Frontal cortex (tissue), 4 donors: ENCODE measurements around the gene CRADD. TPM values are rescaled to one million over a fixed set of nuclear protein-coding genes. Genes with fewer than 3 reads are reported as not detected.
"Not testable (repeated sequence)": the region's sequence is repeated elsewhere in the genome, so short reads cannot be mapped to it uniquely, and the experiment has no call there.

Experiments
- DNase-seq, 2 donors: peaks; one replicate each; pipeline ENCODE4 v3.0.0; 2012; ENCODE audit warnings: low spot score in 2 of 2
- FAIRE-seq: peaks from 2 replicates; lab custom pipeline; 2012; peaks lifted over from hg19 to GRCh38; lab: Jason Lieb, UNC
- total RNA-seq: library from RNA; depleted of rRNA; stranded (reverse); fragments of >200 nt; gene quantifications from one replicate; pipeline ENCODE4 v1.2.3, GENCODE V29; 2014
- donor health status: control.
- donor health status: control.
- donor health status: control.

CRADD gene
- total RNA-seq, 1 donor from 2014 or later: 9.8 TPM

DNA sequence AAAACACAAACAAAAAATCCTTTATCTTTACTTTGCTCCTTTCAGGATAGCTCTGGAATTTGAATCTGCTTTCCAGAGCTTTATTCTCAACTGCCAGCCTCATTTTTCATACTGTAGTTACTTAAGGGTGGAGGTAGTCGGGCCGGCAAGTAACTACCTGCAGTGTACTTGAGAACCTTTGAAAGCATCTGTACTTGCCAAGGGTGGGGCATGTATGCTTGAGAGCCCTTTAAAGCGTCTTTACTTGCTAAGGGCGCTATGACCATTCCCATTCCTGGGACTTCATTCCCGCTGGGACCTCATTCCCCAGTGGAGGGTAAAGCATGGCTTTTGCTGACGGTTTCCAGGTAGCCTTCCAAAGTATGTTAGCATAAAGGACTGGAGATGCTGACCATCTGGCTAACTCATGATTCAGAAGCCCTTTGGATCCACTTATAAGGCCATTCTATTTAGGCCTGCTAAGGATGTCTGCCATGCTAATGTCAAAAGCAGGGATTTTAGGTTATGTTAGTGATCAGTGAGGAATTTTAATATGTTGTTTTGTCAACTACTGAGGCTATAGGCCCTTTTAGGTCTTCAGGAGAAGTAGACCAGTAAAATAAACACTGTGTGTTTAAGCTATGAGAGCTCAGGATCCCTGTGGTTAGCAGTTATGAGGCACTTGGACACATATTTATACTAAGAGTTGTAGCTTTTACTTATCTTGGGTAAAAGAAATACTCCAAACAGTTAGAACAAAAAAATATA lies 74.9 kb downstream of the CRADD start:
- DNase-seq (no peak), FAIRE-seq (no peak)

DNA sequence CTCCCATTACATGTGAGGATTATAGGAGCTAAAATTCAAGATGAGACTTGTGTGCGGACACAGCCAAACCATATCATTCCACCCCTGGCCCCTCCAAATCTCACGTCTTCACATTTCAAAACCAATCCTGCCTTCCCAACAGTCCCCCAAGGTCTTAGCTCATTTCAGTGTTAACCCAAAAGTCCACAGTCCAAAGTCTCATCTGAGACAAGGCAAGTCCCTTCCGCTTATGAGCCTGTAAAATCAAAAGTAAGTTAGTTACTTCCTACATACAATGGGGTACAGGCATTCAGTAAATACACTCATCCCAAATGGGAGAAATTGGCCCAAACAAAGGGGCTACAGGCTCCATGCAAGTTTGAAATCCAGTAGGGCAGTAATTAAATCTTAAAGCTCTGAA lies 76.1 kb downstream of the CRADD start:
- FAIRE-seq: no peak
- no peak for DNase-seq

DNA sequence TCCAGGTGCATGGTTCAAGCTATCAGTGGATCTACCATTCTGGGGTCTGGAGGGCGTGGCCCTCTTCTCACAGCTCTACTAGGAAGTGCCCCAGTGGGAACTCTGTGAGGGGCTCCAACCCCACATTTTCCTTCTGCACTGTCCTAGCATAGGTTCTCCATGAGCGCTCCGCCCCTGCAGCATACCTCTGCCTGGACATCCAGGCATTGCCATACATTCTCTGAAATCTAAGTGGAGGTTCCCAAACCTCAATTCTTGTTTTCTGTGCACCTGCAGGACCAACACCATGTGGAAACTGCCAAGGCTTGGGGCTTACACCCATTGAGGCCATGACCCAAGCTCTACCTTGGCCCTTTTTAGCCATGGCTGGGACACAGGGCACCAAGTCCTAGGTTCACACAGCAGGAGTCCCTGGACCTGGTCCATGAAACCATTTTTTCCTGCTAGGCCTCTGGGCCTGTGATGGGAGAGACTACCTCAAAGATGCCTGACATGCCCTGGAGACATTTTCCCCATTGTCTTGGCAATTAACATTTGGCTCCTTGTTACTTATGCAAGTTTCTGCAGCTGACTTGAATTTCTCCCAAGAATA lies 76.8 kb downstream of the CRADD start:
- FAIRE-seq (no peak), DNase-seq (no peak)

DNA sequence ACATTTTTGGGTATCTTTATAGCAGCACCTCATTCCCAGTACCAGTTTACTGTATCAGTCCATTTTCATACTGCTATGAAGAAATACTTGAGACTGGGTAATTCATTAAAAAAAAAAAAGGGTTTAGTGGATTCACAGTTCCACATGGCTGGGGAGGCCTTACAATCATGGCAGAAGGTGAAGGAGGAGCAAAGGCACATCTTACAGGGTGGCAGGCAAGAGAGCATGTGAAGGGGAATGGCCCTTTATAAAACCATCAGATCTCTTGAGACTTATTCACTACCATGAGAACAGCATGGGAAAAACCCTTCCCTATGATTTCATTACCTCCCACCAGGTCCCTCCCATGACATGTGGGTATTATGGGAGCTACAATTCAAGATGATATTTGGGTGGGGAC lies 77.7 kb downstream of the CRADD start:
- not testable (repeated sequence) for DNase-seq, FAIRE-seq

DNA sequence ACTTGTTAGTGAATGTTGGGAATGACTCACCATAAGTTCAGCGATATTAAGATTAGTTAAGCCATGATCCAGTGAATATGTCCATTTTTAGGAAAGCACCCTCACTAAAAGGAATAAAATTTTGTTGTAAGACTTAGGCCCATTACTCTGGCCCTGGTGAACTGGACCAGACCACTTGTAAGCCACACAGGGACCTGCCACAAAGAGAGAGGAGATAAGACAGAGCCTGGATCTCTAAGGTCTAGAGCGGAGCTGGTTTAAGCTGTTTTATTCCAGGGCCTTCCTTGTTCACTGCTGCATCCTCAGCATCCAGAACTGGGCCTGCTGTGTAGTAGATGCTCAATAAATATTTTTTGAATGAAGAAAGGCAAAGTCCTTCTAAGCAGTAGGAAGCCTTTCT lies 79.1 kb downstream of the CRADD start:
- FAIRE-seq: no peak

DNA sequence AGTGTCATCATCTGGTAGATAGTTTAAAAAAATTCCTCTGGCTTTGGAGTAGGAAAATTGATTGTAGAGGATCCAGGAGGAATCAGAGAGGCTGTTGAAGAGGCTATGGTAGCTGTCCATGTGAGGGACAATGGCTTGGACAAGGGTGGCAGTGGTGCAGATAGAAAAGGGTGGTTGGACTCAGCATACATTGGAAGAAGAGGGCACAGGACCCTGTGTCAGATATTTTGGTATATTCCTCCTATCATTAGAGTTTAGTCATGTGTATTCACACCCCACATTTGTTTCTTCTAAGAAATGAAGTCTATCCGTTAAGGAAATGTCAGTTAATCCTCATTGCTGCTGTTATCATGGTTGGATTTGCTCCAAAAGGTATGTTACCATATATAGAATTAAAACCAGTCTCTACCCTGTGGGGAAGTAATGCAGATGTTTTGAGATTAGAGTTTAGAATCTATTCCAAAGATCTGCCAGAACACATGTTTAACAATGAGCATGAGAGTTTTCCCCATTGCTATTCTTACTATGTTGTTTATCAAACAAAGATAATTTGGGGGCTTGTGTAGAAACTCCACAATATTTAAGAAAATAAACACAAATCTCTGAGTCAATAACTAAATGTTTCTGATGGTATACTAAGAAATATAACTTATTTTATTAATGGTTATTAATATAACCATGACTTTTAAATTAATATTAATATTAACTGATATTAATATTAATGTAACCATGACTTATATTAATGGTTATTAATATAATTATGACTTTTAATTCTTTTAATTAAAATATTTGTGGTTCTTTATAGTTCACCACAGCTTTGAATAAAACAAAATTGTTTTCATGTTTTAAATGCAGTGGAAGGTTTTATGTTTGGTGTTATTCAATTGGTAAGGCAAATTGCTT lies 80.9 kb downstream of the CRADD start:
- FAIRE-seq: peak; percentile 86
- no peak for DNase-seq

More for the DNA sequence above, 79.1 kb downstream of the CRADD start:
- DNase-seq: no peak

DNA sequence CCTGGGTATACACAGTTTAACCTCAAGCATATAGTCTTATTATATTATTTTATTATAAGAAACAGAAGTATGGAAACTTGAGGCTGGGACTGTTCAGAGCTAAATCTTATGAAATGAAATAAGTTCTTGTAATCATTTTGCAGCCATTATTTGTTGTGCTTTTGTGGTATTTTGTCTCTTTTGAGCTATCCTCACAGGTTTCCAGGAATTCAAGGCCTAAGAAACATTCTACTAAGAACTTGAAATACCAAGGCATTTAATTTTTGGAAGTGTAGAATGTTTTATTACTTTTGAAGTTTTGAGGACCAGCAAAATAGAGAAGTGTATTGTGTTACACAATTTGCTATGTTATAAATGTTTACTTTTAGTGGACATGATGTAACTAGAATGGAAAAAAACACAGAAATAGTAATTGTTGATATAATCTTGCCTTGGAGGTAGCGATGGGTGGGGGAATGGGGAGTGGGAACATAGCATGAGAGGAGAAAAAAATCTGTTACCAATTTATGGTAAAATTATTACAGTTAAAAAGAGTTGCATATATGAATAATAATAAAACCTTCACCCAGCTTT lies 81.7 kb downstream of the CRADD start:
- no peak for FAIRE-seq
- no peak for DNase-seq

DNA sequence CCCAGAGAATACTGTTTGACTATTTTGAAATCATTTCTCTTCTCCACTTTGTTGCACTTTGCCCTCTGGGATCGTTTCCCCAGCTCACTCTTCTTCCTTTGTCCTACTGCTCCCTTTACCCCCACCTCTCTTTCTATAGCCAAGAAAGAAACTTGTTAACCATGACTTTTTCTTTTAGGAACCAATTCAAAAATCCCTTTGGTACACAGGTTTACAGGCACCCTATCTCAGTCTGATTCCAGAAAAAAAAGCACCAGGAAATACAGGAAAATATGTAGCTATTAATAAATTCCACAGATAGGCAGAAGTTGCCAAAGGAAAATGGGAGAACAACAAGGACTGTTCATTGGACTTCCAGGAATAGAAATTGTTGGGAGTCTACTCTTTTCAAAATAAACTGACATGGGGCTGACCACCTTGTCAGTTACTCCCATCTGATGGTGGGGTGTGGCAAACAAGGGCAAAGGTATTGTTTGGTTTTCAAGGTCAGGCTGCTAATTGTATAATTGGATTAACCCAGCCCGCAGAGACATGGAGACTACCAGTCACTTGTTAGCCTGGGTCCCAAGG lies 82.4 kb downstream of the CRADD start:
- DNase-seq (no peak), FAIRE-seq (no peak)

DNA sequence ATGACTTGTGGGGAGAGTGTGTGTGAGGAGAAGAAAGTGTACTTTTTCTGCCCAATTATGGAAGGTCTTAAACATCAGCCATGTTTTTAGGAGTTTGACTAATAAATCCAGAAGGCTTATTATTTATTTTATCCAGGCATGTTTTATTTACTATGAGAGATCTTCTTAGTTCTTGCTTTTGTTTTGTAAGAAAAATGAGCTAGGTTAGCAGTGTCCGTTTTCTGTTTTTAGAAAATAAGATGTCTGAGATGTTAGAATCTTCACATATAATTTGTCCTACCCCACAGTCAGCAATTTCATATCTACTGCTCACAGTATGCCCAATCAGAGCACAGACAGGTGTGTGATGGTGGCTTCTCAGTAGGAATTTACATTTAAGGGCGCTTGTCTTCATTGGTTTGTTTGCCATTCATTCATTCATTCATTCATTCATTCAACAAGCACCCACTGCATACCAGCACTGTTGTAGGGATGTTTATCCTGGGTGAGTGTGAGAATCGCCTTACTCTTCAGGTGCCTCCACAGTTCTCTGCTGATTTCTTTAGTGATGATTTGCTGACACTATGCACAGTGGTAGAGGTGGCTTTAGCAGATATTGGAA lies 83.2 kb downstream of the CRADD start:
- DNase-seq (no peak), FAIRE-seq (no peak)

DNA sequence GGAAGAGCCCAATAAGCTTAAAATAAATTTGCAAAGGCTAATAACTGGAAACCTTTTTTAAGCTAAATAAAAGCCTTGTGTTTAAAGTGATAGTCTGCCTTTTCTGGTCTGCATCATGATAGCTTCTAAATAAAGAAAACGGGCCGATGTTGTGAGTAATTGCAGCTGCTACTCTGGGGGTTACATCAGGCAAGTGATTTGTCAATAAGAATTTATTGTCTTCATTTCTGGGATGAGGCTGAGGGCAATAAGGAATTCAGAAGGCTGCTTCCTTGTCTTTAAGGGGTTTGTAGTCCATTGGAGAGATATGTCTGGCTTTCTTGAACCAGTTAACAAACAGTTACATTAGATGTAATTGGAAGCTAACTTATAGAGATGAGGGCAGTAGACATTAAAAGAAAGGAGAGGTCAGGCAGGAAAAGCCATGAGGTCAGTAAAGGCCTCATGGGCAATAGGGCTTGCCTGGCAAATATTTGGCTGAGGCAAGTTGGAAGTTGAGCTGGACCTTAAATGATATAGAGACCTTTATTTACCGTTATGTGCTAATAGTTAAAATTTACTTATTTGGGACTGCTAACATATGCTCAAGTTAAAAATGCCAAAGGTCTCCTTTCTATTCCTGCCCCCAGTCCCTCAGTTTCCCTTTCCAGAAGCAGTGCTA lies 85.0 kb downstream of the CRADD start:
- FAIRE-seq (no peak), DNase-seq (no peak)

DNA sequence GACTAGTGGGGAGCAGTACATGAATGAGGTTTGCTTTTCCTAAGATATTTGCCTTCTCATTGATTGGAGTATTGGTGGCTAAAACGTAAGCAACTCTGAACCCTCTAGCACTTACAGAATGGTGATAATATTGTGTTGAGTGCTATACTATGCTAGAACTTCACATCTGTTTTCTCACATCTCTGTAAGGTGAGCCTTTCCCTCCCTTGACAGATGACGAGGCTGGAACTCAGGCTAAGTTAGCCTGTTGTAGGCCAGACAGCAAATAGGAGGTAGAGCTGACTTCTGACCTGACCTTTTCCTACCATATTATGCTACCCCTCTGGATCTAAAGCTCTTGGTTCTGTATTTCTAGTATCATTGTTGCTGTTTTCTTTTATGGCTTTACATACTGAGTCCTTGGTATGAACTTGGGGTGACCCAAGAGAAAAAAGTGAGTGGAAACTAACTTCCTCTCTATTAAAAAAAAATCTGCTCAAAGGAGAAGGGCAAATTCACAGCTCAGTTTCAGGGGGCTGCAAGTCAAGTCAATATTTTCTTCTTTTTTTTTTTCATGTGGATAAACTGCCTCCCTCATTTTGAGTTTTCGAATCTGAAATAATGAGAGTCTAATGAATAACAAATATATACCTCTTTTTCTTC lies 85.9 kb downstream of the CRADD start:
- no peak for FAIRE-seq
- no peak for DNase-seq

DNA sequence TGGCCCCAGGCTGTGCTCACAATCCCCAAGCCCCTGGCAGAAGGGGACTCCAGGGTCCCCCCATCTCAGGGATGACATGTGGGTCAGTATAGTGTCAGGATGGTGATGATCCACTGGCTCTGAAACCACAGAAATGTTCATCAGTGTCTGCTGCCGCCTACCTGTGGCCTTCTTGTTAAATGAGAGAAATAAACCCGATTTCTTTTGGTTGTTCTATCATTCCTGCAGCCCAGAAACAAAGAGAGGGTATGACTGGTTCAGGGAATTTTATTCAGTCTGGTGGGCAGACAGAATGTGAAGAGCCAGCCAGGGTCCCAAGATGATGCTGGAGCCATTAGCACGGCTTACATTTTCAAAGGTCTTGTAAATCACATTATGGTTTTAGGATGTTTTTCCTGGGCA lies 86.6 kb downstream of the CRADD start:
- FAIRE-seq (no peak), DNase-seq (no peak)

DNA sequence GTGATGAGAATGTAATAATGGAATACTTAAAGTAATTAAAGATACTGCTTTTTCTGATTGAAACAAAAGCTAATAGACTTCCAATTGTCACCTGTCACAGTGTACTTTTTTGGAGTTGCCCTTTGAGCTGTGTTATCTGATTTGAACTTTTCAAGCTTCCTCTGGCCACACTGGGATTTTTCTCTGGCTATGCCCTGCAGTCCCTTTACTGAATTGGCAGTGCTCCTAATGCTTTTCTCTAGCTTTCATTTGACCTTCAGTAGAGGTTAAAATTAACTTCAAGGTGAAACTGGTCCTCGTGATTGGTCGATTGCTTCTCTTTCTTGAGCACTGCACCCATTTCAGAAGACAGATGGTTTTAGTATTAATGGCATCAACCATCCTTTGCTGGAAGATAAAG lies 89.2 kb downstream of the CRADD start:
- FAIRE-seq (no peak), DNase-seq (no peak)

DNA sequence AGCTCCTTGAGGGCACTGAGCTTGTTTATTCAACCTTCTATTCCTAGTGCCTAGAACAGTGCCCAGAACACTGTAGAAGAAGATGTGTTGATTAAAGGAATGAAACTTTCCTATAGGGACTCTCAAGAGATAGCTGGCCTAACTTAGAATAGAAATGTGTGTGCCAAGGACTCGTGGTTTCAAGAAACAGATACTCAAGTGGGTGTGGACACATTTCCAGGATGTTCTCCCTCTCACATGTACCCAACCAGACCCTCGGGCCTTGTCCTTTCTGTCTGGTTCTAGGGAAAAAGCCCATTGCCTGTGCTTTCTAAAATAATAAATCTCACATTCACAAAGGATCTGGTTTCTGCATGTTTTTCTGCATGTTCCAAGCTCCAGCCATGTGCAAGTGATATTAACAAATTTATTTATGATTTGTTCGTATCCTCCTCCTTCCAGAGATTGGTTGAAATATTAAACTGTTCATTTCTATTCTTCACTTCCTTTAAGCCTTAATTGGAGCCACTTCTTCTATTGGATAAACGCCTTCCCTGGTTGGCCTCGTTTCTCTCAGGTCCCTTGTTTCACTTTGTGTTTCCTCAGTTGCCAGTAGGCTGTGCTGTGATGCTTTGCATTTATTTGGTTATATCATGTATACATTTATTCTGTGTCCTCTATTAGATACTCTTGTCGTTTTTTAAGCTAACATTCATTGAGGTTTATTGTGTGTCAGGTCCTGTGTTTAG lies 89.8 kb downstream of the CRADD start:
- DNase-seq: peak in 1 of 2 donors; percentile 45
- peak; percentile 13 for FAIRE-seq

DNA sequence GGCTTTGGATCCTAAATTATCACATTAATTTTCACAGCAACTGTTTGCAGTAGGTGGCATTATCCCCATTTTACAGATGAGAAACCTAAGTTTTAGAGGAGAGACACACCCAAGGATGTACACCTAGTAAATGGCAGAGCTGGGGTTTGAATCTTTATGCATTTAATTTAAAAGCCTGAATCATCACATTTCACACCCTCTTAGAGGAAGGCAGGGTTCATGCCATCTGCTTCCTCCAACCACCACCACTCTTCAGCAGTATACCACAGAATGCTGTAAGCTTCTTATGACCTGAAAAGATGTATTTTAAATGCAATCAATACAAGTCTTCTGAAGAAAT lies 90.3 kb downstream of the CRADD start:
- FAIRE-seq (no peak), DNase-seq (no peak)

DNA sequence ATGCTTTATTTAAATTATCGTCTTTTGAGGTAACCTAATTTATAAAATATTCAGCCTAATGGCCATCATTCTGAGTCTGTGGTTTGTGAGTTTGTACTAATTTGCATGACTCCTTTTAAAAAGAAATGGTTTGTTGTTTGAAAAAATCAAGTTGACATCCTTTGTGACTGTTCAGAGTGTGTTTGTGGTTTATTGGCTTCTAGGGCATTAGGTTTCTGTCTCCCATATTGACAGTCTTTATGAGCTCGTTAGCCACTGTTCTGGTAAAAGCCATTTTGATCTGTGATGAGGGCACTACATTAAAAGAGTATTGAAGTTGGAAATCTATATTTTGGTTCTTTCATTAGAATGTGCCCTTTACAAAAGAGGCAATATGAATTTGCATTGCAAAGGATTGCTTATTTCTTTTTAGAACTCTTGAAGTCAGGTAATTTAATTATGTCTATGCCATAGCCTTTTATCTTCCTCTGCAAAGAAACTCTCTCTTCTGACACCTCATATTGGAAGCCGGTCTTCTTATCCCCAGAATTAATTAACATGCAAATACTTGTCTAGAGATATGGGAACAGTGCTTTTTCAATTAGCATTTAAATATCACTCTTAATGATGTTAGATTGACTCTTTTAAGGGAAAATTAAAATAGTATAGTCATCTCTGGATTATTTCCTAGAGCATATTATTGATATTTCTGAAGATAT lies 95.0 kb downstream of the CRADD start:
- no peak for FAIRE-seq

DNA sequence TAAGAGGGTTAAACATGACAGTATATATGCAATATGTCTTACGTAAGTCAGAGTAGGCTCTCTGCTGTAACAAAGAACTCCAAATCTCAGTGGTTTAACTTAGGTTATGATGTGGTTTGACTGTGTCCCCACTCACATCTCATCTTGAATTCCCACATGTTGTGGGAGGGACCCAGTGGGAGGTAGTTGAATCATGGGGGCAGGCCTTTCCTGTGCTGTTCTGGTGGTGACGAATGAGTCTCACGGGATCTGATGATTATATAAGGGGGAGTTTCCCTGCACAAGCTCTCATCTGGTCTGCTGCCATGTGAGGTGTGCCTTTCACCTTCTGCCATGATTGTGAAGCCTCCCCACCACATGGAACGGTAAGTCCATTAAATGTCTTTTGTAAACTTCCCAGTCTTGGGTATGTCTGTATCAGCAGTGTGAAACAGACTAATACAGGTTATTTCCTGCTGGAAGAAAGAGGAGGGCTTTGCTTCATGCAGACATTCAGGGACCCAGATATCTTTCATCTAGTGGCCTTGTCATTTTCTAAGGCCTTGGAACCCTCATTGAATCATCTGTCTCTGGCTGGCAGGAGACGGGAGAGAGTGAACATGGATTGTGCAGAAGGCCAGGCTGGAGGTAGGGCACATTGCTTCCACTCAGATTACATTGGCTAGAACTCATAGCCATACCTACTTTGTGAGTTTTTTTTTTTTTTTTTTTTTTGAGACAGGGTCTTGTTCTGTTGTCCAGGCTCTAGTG lies 96.1 kb downstream of the CRADD start:
- no peak for DNase-seq
- no peak for FAIRE-seq

More for the DNA sequence above, 95.0 kb downstream of the CRADD start:
- DNase-seq: no peak
